Measurements from ENCODE around the gene NAXE.

NAXE gene

GRCh38 chr1:156592158-156592909, 758 bp downstream of the NAXE start:
- no peak for TF ChIP-seq CTCF (IDR thresholded peaks at IDR 0.05; ENCODE audit: insufficient read depth, low read depth, low read length, missing control alignments)
- peak overlapping the region; percentile 74 for H3K4me3 ChIP-seq (ENCODE audit: low read depth, low read length)
- peak; percentile 19 for DNase-seq (ENCODE audit: low read depth)

- DNase-seq (ENCODE audit: low read depth), result peak; percentile 34
- H3K4me3 ChIP-seq (ENCODE audit: low read depth, low read length), result no peak overlapping the region
- no peak for TF ChIP-seq CTCF (IDR thresholded peaks at IDR 0.05; ENCODE audit: insufficient read depth, low read depth, low read length, missing control alignments)
These were observed 1.5 kb downstream of the NAXE start for GRCh38 chr1:156592910-156593660.

- TF ChIP-seq CTCF (IDR thresholded peaks at IDR 0.05; ENCODE audit: insufficient read depth, low read depth, low read length, missing control alignments), result no peak
- no peak for DNase-seq (ENCODE audit: low read depth)
- no peak overlapping the region for H3K4me3 ChIP-seq (ENCODE audit: low read depth, low read length)
These were observed 2.0 kb downstream of the NAXE start for GRCh38 chr1:156593661-156593989.

GRCh38 chr1:156594190-156594589, 2.6 kb downstream of the NAXE start:
- H3K4me3 ChIP-seq (ENCODE audit: low read depth, low read length), result no peak overlapping the region
- no peak for TF ChIP-seq CTCF (IDR thresholded peaks at IDR 0.05; ENCODE audit: insufficient read depth, low read depth, low read length, missing control alignments)
- no peak for DNase-seq (ENCODE audit: low read depth)

GRCh38 chr1:156595016-156595415, 3.4 kb downstream of the NAXE start:
- TF ChIP-seq CTCF (IDR thresholded peaks at IDR 0.05; ENCODE audit: insufficient read depth, low read depth, low read length, missing control alignments), result no peak
- no peak for DNase-seq (ENCODE audit: low read depth)
- no peak overlapping the region for H3K4me3 ChIP-seq (ENCODE audit: low read depth, low read length)

- H3K4me3 ChIP-seq (ENCODE audit: low read depth, low read length), result no peak overlapping the region
- no peak for TF ChIP-seq CTCF (IDR thresholded peaks at IDR 0.05; ENCODE audit: insufficient read depth, low read depth, low read length, missing control alignments)
- DNase-seq (ENCODE audit: low read depth), result no peak
These were observed 4.8 kb downstream of the NAXE start for GRCh38 chr1:156596426-156596825.
